Neuron (in vitro differentiated cells): ENCODE measurements around the gene TRAF3IP3.

ENCODE experiments used
- H2AFZ ChIP-seq: one replicate; pipeline ENCODE4 v1.6.1; 2013; ENCODE audit warnings: low read depth, mild to moderate bottlenecking, inconsistent platforms, low read length, moderate library complexity
- H3K27me3 ChIP-seq: one replicate; pipeline ENCODE4 v1.6.1; 2013; ENCODE audit warnings: low read length; ENCODE audit not compliant: insufficient read depth
- H3K36me3 ChIP-seq: one replicate; pipeline ENCODE4 v1.6.1; 2013; ENCODE audit warnings: low read length; ENCODE audit not compliant: insufficient read depth
- H3K4me1 ChIP-seq: one replicate; pipeline ENCODE4 v1.6.1; 2013; ENCODE audit warnings: low read length; ENCODE audit not compliant: insufficient read depth
- H3K4me3 ChIP-seq: 2 replicates; pipeline ENCODE4 v1.5.1; 2013; ENCODE audit warnings: mild to moderate bottlenecking, low read length, moderate library complexity
- H3K9me3 ChIP-seq: one replicate; pipeline ENCODE4 v1.6.1; 2013; ENCODE audit warnings: low read length

TRAF3IP3 gene

GRCh38 chr1:209755926-209756614 is at the start of gene TRAF3IP3:
Gene TRAF3IP3 (plus strand): TSS chr1:209756053. CDS start chr1:209760040, 3,987 bp downstream.
- Histone ChIP-seq H3K9me3 (no peaks in the 10 kb centered on the region), H2AFZ (no peak within 1 kb of the TSS), H3K27me3 (no peaks in the 10 kb centered on the region), H3K4me1 (no peaks in the 10 kb centered on the region), H3K4me3 (no peak within 1 kb of the TSS), H3K36me3 (no peaks in the 10 kb centered on the region)

DNA sequence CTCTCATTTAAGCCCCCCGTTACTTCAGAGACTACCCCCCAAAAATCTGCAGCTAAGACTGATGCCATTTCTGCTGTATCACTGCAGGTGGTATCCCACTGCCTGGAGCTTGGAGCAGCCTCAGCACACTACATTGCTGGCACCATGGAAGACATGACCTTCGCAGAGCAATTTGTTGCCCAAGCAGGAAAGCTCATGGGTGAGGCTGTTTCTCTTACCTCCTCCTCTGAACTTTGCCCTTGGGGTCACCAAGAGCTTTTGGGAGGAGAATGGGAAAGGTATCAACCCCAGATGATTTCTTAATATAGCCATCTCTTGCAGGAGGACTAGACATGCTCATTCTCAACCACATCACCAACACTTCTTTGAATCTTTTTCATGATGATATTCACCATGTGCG is 49.2 kb upstream of the TRAF3IP3 start:
- H3K4me1 ChIP-seq, result no peaks in the 10 kb centered on the region
- H3K36me3 ChIP-seq, result no peaks in the 10 kb centered on the region
- no peak overlapping the region for H2AFZ ChIP-seq
- H3K4me3 ChIP-seq, result no peak overlapping the region
- H3K27me3 ChIP-seq, result peaks cover 4% of the 10 kb centered on the region
- H3K9me3 ChIP-seq, result no peaks in the 10 kb centered on the region

GRCh38 chr1:209707308-209707707 is 48.5 kb upstream of the TRAF3IP3 start:
- no peak overlapping the region for H2AFZ ChIP-seq
- no peaks in the 10 kb centered on the region for H3K4me1 ChIP-seq
- H3K27me3 ChIP-seq, result peaks cover 6% of the 10 kb centered on the region
- H3K9me3 ChIP-seq, result no peaks in the 10 kb centered on the region
- no peak overlapping the region for H3K4me3 ChIP-seq
- no peaks in the 10 kb centered on the region for H3K36me3 ChIP-seq

DNA sequence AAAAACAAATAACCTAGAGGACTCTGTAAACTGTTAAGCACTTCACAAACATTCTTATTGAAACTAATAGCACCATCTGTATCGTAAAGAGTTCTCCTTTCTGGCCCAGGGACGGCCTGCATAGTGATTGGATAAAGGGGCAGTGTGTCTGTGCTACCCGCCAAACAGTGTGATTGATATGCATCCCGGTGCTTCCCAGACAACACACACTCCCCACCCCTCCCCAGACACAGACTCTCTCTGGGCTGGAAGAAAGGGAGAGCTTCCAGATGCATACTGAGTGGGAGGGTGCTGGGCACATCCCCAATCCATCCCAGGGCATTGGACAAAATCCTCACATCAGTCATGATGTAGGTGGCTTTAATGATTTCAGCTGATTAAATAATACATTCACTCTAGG is 47.6 kb upstream of the TRAF3IP3 start:
- no peaks in the 10 kb centered on the region for H3K36me3 ChIP-seq
- H3K9me3 ChIP-seq, result no peaks in the 10 kb centered on the region
- H3K4me1 ChIP-seq, result no peaks in the 10 kb centered on the region
- no peak overlapping the region for H2AFZ ChIP-seq
- H3K4me3 ChIP-seq, result no peak overlapping the region
- peaks cover 6% of the 10 kb centered on the region for H3K27me3 ChIP-seq

DNA sequence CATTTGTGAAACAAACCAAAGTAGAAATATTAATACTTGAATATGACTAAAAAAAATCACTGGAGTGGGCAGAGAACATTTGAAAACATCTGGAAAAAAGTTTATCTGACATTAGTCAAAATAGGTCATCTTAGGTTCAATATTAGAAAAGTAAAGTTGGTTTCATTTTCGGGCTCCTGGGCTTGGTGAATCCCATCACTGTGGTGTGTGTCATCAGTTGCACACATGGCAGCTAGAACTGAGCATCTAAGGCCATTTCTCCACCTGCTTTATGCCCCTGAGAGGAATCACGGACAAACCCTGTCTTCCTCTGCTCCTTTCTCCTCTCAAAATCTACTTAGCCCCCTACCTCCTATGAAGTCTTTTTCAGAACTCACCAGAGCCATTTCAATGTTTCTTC is 45.8 kb upstream of the TRAF3IP3 start:
- Histone ChIP-seq H3K36me3 (no peaks in the 10 kb centered on the region), H3K9me3 (no peaks in the 10 kb centered on the region), H3K4me3 (no peak overlapping the region), H3K27me3 (peaks cover 6% of the 10 kb centered on the region), H2AFZ (no peak overlapping the region), H3K4me1 (no peaks in the 10 kb centered on the region)

DNA sequence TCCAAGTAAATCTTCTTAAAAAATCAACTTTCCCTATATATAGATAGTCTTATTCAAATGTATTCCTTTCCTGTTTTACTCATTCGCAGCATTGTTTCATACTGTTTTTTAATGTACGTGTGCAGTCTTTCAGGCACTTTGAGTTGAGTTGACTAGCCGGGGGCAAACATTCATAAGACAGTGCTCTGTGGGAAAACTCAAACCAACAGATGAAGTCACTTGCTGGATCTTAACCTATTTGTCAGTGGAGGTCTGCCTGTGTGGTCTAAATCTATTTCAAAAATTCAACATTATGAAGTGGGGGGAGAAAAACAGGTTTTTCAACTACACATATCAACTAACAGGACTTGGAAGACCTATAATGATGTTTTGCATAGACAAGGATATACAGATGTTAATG is 45.0 kb upstream of the TRAF3IP3 start:
- no peaks in the 10 kb centered on the region for H3K9me3 ChIP-seq
- H3K36me3 ChIP-seq, result no peaks in the 10 kb centered on the region
- H3K27me3 ChIP-seq, result peaks cover 6% of the 10 kb centered on the region
- H2AFZ ChIP-seq, result no peak overlapping the region
- no peak overlapping the region for H3K4me3 ChIP-seq
- no peaks in the 10 kb centered on the region for H3K4me1 ChIP-seq

GRCh38 chr1:209714338-209714737 is 41.5 kb upstream of the TRAF3IP3 start:
- no peak overlapping the region for H2AFZ ChIP-seq
- peaks cover 2% of the 10 kb centered on the region for H3K27me3 ChIP-seq
- H3K4me3 ChIP-seq, result no peak overlapping the region
- no peaks in the 10 kb centered on the region for H3K36me3 ChIP-seq
- no peaks in the 10 kb centered on the region for H3K4me1 ChIP-seq
- no peaks in the 10 kb centered on the region for H3K9me3 ChIP-seq

DNA sequence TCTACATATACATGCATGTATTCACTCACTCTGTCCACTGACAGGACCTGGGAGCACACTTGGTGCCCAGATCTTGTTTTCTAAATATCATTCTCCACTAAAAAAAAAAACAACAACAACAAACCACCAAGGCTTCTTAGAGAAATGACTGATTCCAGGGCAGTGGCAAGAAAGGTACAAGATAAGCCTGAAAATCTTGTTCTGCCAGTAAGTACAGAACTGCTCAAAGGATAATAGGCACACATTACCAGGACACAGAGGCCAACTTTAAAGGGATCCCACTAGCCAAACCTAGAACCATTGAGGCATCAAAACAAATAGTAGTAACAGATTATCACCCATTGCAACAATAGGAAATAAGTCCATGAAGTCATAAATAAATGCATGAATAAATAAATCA is 40.5 kb upstream of the TRAF3IP3 start:
- Histone ChIP-seq H2AFZ (no peak overlapping the region), H3K27me3 (peaks cover 2% of the 10 kb centered on the region), H3K4me1 (no peaks in the 10 kb centered on the region), H3K4me3 (no peak overlapping the region), H3K9me3 (no peaks in the 10 kb centered on the region), H3K36me3 (no peaks in the 10 kb centered on the region)

DNA sequence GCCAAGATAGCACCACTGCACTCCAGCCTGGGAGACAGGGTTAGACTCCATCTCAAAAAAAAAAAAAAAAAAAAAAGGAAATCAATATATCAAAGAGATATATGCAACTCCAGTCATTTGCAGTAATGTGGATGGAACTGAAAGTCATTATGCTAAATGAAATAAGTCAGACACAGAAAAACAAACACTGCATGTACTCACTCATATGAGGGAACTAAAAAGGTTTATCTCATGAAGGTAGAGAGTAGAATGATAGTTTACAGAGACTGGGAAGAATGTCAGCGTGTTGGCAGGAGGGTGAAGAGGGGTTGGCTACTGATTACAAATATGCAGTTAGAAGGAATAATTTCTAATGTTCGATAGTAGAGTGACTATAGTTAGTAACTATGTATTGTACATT is 38.0 kb upstream of the TRAF3IP3 start:
- no peaks in the 10 kb centered on the region for H3K9me3 ChIP-seq
- H3K4me3 ChIP-seq, result no peak overlapping the region
- H3K4me1 ChIP-seq, result no peaks in the 10 kb centered on the region
- no peak overlapping the region for H2AFZ ChIP-seq
- no peaks in the 10 kb centered on the region for H3K36me3 ChIP-seq
- peaks cover 3% of the 10 kb centered on the region for H3K27me3 ChIP-seq

DNA sequence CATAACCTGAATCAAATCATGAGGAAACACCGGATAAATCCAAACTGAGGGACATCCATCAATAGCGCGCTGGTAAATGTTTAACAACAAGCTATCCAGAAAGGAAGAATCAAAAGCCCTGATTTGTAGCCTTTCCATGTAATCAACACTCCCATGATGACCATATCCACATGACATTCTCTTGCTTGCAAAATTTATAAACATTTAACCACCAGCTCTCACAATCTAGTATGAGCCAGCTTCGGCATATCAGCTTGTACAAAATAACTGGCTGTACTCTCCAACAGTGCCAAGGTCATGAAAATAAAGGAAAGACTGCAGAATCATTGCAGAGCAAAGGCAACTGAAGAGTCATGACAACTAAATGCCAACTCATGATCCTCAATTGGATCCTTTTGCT is 35.5 kb upstream of the TRAF3IP3 start:
- no peak overlapping the region for H3K4me3 ChIP-seq
- H3K4me1 ChIP-seq, result no peaks in the 10 kb centered on the region
- no peak overlapping the region for H2AFZ ChIP-seq
- peaks cover 3% of the 10 kb centered on the region for H3K27me3 ChIP-seq
- H3K36me3 ChIP-seq, result no peaks in the 10 kb centered on the region
- H3K9me3 ChIP-seq, result no peaks in the 10 kb centered on the region

DNA sequence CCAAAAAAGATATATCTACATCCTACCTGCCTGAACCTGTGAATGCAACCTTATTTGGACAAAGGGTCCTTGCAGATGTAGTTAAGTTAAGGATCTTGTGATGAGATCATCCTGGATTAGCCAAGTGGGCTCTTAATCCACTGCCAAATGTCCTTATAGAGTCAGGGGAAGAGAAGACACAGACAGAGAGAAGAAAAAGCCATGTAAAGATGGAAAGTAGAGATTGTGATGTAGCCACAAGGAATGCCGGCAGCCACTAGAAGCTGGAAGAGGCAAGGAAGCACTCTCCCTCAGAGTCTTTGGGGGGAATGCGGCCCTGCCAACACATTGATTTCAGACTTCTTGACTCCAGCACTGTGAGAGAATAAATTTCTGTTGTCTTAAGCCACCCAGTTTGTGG is 35.0 kb upstream of the TRAF3IP3 start:
- Histone ChIP-seq H3K4me1 (no peaks in the 10 kb centered on the region), H3K4me3 (no peak overlapping the region), H2AFZ (no peak overlapping the region), H3K9me3 (no peaks in the 10 kb centered on the region), H3K27me3 (peaks cover 3% of the 10 kb centered on the region), H3K36me3 (no peaks in the 10 kb centered on the region)

DNA sequence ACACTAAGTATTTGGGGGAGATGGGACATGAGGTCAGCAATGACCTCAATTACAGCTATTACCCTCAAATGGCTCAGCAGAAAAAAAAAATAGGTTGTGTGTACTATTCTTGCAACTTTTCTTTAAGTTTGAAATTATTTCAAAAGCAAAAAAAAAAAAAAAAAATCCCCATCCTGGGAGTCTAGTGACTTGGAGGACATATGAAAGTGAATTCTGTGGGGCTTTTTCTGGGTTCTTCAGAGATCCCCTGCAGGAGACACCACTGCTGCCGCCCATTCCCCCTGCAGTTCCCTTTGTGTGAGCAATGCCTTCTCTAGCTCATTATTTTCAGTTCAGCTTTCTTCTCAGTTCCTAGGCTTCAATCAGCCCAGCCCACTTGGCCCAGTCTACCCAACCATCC is 34.5 kb upstream of the TRAF3IP3 start:
- H3K27me3 ChIP-seq, result peaks cover 3% of the 10 kb centered on the region
- no peaks in the 10 kb centered on the region for H3K9me3 ChIP-seq
- no peak overlapping the region for H2AFZ ChIP-seq
- H3K4me1 ChIP-seq, result no peaks in the 10 kb centered on the region
- no peak overlapping the region for H3K4me3 ChIP-seq
- H3K36me3 ChIP-seq, result no peaks in the 10 kb centered on the region

GRCh38 chr1:209723265-209723664 is 32.6 kb upstream of the TRAF3IP3 start:
- Histone ChIP-seq H3K36me3 (no peaks in the 10 kb centered on the region), H3K4me3 (no peak overlapping the region), H3K4me1 (no peaks in the 10 kb centered on the region), H3K27me3 (peaks cover 3% of the 10 kb centered on the region), H3K9me3 (no peaks in the 10 kb centered on the region), H2AFZ (no peak overlapping the region)
